HG03045 (cell line): ENCODE measurements around the gene KCNJ6.

Source experiments
- ATAC-seq: cut with Tn5 transposase; IDR thresholded peaks from one replicate; pipeline ENCODE4 v1.9.1; 2021; ENCODE audit warnings: mild to moderate bottlenecking, moderate library complexity; ENCODE audit not compliant: unreplicated experiment

The KCNJ6 gene

DNA sequence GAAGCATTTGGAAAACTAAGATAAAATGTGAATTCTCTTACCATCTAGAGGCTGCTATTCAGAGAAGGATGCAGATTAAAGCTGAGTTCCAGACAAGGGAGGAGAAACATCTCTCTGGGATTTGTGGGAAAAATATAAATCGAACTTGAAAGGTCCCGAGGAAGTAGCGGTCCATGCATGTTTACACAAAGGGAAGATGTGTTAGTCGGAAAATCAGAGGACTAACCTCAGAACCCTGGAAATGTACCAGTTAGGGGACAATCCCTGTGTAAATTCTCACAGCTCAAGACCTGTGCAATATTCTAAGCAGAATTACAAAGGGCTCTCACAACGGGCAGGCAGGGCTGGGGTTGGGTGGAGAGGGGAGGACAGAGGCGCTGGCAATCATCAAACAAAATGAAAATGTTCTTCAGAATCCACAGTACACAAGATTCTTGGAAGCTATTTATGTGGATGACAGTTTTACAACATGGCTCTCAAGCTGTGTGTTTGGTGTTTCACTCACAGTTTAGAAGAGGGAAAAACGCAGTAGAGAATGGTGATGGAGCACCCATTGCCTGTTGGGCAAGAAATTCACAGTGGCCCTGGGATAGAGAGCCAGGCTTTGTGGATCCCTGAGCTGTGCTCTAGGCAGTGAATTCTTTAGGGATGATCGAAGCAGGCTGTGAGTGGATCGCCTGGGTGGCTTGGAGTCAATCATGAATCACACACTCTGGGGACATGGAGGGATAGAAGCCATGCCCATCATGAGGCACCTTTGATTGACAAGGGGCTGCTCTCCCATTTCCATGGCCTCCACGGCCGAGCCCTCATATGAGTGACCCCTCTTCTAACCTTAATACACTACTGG lies 47.6 kb downstream of the KCNJ6 start:
- no peak for ATAC-seq

DNA sequence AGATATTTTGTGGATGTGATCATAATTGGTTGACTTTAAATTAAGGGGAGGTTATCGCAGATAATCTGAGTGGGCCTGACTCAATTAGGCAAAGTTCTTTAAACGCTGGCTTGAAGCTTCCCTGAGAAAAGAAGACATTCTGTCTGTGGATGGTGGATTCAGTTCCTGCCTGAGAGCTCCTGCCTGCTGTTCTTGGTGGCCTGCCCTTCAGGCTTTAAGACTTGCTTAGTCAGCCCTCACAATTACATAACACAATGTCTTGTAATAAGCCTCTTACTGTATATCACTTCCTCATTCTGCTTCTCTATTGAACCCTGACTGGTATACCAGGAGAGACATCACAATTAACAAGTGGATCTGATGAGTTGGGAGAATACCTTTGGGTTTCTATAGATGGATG lies 50.2 kb downstream of the KCNJ6 start:
- no peak for ATAC-seq

DNA sequence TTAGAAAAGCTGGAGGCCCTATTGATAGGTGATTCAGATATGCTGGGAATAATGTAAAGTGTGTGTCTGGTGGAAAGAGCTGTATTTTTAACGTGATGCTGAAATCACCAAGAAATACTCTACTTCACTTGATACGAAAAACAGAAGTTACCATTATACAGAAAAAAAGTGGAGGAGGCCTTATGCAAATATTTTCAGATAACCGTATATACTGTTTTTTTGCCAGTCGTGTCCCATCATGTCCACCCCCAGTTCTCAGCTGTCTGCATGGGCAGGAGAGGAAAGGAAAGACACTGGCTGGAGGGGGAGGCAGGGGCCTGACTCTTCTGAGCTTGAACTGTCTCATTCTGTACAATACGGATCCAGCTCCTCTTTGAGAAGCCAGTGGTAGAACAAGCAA lies 51.1 kb downstream of the KCNJ6 start:
- no peak for ATAC-seq

DNA sequence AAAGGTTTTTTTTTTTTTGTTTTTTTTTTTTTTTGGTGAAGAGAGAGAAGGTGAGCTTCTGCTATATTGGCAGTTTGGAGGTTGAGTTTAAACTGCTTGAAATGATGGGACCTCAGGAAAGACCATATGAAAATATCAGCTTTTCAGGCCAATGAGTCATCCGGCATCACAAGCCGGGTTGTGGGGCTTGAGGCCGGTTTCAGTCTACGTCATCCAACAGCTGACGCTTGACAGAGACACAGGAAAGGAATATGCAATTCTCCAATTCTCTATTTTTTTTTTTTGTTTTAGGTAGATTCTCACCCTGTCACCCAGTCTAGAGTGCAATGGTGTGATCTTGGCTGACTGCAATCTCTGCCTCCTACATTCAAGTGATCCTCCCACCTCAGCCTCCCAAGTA lies 52.4 kb downstream of the KCNJ6 start:
- no peak for ATAC-seq

DNA sequence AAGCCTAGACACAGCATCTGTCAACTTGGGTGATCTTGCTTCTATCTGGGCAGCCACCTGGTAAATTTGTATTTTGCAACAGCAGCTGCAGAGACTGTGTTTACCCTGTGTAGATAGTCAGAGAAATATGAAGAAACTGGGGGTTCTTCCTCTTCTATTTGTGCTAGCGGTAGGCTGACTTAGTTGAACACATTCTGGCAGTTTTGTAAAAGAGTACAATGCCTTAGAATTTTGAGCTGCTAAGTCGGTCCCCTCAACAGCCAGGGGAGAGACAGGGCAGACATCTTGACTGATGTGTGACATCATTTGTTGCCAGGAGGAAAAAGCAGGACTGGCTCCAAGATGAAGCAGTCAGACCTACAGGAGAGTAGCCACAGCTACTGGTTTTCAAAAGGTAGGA lies 53.7 kb downstream of the KCNJ6 start:
- no peak for ATAC-seq

DNA sequence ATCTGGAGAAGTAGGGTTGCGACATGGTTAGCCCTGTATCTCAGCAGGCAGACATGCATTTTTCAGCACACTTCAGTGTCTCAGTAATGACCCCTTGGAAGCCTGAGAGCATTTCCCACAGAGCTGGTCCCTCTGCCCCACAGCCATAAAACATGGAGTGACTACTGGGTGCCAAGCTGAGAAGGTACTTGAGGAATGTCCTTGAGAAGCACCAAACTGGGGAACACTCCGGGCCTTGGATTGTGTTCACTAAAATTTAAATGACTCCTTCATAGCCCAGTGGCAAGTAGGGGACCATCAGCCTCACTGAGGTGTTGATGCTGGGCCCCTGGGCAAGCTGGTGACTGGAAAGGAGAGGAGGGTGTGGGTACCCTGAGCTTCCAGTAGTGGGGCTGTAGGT lies 54.7 kb downstream of the KCNJ6 start:
- no peak for ATAC-seq

DNA sequence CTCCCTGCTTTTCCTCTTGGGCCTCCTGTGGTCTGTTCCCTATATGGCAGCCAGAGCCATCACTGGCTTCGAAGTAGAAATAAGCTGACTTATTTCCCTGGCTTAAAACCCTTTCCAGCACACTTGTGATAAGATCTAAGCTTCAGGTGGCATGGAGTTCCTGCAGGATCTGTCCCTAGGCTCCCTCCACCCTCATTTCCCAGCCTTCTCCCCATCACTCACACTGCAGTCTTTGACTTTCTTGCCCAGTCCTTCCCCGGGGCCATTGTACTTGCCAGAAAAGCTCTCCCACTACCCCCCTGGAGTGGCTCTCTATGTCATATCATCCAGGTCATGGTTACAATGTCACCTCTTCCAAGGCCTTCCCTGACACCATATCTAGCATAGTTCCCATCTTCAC lies 55.8 kb downstream of the KCNJ6 start:
- no peak for ATAC-seq

DNA sequence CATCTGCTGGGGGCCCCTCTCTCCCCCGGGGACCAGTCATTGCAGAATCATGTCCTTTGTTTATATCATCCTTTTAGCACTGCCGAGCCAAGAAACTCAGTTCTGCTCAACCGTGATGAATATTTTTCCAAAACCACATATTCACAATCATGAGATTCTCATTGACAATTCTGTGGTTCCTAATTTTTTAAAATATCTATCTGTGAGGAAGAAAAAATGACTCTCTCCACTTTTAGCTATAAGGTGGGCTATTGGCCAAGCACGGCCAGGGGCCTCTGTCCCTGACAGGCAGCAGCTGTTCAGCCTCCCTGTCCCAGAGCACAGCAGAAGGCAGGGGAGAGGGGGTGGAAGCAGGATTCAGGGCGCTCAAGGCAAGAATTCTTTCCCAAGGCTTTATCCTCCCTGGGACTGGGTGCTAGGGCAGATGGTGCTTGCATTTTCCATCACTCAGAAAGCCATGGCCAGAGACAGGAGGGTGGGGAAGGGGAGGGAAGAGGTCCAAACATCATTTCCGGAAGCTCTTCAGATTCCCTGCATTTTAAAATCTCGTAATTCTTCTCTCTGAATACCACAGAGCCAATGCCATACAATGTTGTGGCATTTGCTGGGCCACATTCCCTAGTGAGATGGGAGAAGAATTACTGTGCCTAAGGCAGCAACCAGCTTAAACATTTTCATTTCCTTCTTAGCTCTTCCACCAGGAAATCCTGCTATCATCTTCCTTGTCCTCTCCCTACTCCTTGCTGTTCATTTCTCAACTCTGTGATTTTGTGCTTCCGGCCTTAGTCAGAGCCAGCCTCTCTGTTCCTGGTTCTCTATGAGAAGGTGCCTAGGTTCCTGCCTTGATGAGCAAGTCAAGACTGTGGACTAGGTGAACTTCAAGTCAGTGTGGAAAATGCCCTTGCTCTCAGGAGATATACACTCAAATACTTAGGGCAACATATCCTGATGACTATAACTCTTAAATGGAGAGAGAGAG lies 60.3 kb downstream of the KCNJ6 start:
- no peak for ATAC-seq

DNA sequence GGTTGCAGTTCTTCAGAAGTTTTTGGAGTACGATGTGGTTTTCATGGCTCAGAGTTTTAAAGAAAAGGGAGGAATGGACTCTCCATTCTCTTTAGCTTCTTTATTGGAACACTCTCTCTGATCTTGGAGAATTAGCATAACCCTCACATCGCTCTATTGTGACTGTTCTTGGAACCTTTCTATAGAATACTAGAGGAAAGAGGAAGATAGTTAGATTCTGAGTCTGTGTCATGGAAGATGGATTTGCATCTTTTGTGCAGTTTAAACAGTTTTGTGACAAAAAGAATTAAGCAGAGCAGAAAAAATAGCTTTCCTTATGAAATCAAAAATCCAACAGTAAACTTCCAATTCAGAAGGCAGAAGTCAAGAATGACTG lies 61.0 kb downstream of the KCNJ6 start:
- ATAC-seq = no peak

DNA sequence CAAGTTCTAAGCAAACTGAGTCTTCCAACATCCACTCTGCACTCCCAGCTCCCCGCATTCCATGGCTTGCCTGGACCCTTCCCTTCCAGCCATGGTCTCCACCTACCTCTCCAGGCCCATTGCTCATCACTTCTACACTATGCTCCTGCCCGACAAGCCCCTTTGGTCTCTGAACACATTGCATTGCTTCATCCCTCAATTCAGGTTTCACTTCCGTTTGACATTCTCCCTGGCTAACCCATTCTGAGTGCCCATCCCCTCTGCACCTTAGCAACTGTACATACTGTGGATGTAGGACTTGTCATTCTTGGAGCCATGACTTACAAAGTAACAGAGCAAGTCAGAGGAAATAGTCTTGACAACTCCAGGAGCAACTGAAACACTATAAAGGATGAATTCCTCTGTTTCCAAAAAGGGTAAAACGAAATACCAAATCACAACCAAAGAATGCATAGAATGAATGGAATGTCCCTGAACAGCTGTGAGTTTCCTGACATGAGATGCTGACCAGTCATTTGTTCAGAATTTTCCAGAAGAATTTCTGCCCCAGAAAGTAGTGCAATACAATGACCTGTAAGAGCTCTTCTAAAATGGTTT lies 66.7 kb downstream of the KCNJ6 start:
- ATAC-seq = no peak

DNA sequence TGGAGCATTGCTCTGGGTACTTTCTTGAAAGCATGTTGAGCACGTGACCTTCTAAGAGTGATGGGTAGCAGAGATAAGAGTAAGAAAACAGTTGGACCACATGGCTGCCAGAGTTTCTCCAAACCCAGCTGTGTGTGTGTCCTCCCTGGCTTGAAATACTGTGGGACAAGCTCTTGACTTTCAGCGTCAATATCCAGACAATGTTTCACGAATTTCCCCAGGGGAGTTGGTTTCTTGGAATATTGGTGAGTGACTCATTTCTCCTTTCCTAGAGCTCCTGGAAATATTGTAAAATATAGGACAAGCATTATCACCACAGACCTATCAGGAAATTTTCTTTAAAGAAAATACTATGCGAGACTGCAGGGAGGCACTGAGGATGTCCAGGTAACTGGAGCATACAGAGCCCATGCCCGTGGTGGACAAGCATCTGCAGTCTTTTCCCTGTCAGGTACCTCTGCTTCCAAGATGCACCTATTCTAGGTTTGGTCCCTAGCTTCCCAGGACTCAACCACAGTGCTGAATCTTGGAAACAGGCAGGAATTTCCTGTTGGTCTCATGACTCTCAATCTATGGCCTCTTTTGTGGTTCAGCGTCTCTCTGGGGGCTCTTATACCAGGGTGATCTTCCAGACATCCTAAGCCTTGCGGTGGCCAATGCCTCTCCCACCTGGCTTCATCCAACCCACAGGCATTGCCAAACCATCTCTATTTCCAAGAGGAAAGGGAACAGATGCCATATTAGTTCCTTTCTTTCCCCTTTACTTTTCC lies 67.4 kb downstream of the KCNJ6 start:
- ATAC-seq = no peak

DNA sequence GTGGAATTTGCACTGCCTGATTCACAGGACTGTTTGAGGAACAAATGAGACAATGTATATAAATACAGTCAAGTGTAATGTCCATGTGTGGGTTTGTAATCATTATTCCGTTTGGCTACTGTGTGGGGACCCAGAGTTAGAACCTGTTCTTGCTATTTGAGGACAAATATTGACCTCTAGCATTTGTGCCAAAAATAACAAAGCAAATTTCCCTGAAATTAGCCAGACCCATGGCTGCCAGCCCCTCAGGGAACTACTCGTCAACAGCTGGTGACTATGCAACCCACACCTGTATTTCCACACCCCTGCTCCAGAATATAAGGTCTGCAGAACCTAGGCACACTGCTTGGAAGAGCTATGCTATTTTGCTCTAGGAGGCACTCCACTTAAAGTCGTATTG lies 70.7 kb downstream of the KCNJ6 start:
- no peak for ATAC-seq

DNA sequence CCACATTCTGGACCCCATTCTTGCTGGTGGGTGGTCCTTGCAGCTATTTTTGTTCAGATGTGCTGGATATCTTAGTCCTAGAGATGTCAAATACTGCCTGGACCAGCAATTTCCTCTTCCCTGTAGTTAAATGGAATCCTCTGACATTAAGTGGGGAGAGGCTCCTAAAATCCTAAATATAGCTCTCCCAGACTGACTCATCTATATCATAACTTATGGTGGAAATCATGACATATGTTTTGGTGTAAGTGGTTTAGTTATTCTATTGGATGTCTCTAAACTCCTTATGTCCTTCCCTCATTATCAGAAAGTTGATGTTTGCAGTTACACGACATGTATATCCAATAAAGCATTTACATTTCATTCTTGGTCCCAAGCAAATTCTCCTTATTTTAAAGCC lies 73.1 kb downstream of the KCNJ6 start:
- no peak for ATAC-seq

DNA sequence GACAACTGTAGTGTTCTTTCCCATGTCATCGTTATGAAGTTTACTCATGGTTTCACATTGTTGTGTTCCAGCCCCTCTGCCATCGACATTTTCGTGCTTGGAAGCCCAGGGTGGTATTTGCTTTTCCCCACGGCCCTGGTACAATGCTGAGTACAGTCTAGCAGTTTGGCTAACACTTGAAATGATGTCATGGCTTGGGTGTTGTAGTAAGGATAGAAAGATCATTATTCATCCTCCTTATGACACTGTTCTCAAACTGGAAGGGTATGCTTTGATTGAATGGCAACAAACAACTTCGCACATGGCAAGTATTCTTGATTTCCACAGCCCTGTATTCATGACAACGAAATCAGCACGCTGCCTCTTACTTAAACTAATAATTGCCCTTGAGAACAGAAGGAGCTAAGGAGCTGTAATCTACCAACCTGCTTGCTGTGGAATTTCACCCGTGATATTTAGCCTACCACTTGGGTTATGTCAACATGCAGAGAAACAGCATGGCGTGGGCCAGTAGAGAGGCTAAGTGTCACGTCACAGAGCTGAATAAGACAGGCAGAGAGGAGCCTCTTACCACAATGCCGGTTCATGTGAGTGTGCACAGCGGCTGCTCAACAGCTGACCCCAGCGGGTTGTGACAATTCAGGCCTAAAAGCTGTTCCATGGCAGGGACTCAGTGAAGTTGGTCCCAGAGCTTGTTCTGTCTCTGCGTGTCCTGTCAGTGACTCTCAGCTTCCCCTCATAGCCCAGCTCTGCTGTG lies 73.9 kb downstream of the KCNJ6 start:
- no peak for ATAC-seq

DNA sequence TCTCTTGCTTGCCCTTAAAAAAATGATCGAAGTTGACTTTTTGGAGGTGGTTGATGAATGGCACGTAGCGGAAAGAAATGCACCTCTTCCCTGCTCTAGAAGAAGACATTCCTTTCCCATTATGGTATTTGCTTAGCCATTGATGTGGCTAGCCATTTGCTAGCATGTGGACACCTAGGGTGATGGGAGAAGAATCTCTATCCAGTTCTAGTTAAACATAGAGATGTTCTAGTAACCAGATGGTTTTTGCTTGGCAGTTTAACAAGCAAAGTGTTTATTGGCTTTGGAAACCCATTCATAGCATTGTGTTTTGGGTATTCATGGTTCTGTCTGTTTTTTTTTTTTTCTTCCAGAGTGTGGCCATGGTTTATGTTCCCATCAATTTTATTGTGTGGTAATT lies 78.9 kb downstream of the KCNJ6 start:
- ATAC-seq = no peak

DNA sequence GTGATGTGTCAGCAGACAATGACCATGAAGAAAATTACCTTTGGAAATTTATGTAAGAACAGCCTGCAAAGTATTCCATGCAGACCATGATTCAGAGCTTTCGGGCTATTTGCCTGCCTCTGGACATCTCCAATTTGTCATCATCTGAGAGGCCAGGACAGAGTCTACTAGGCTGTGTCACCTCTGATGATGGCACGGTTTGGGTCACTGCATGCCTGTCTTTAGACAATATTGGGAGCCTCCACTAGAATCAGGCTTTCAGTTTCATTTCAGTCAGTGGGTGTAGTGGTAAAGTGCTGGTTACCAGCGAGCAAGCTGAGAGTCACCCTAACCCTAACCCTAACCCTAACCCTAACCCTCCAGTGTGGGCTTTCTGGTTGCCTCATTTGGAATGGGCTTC lies 80.8 kb downstream of the KCNJ6 start:
- no peak for ATAC-seq

DNA sequence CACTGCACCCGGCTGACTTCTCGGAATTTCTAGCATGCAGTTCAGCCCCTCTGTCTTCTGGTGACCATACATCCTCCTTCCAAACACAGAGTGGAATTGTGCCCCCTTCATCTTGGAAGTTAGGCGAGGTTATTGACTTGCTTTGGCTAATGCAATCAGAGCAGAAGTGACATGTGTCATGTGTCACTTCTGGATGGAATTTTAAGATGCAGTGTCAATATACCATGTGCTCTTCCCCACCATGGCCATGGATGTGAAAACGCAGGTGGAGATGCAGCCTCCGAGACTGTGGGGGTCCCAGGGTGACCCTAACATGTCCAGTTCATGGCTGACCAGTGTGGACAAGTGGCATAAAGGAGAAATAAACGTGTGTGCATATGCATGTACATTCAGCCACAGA lies 83.0 kb downstream of the KCNJ6 start:
- no peak for ATAC-seq

DNA sequence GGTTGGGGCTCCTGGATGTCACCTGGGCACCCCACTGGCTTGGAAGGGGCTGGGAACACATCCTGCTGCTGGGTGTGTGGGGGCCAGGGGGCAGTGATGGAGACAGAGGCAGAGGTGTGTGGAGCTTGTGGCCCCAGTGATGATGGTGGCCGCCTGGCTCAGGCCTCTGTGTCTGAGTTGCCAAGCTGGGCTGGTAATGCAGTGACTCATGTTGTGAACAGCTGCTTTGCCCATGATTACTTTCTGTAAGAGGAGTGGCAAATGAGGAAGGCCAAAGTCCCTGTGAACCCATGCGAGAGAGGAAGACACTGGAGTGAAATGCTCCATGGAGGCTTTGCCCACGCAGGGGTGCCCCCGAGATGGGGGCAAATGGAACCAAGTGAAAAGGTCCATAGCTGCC lies 86.8 kb downstream of the KCNJ6 start:
- ATAC-seq = no peak

DNA sequence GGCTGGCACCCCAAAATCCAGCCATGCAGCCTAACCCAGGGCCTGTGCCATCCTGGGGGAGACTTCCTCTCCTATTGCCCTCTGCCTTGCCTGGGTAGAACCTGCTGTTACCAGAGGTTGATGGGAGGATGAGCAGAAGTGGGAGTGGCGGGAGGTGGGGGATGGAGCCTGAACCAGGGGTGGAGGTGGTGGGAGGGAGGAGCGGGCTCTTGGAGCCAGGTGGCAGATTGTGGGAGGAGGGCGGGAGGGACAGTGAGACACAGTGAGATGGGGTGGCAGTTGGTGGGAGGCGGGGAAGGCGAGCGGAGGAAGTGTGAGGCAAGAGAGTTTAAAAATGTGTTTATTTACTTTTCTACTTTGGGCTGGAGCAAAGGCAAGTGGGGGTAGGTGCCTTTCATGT lies 87.3 kb downstream of the KCNJ6 start:
- ATAC-seq = no peak

DNA sequence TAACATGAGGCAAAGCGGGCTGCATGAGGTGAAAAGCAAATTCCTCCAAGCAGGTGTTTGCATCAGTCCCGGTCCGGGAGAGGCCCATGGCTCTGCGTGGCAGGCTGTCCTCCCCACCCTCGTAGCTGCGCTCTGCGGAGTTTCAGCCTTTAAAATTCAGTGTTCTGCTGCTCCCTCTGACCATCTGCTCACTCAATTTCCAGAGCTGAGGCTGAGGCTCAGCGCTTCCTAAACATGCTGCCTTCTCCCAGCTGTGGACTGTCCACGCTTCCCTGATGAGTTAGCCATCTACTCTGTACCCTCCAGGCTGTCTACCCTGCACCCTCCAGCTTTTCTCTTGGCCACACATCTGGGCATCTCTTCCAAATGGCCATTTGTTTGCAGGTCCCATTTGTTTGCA lies 87.7 kb downstream of the KCNJ6 start:
- no peak for ATAC-seq
